Measurements from ENCODE around the gene WWC1.

Gene WWC1

DNA sequence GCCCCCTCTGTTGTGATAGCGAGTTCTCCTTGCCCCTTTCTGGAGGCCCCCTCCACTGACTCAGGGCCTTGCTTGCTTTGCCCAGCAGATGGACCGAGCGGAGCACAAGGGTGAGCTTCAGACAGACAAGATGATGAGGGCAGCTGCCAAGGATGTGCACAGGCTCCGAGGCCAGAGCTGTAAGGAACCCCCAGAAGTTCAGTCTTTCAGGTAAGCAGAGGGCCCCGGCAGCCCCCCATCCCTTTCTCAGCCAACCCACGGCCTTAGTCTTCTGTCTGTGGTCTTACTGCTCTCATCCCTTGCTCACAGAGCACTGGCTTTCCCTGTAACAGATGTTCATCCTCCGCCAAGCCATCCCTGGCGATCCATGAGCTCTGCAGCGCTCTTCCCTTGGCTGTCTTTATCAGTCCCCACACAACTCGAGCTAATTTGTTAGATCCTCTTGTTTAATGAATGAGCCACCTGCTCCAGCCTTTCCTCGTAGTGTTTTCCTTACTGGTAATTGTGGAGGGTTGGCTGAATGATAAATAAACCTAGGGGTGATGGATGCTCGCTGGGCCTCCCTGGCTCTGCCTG is 176.4 kb downstream of the WWC1 start:
- TF ChIP-seq, protein P1, sequence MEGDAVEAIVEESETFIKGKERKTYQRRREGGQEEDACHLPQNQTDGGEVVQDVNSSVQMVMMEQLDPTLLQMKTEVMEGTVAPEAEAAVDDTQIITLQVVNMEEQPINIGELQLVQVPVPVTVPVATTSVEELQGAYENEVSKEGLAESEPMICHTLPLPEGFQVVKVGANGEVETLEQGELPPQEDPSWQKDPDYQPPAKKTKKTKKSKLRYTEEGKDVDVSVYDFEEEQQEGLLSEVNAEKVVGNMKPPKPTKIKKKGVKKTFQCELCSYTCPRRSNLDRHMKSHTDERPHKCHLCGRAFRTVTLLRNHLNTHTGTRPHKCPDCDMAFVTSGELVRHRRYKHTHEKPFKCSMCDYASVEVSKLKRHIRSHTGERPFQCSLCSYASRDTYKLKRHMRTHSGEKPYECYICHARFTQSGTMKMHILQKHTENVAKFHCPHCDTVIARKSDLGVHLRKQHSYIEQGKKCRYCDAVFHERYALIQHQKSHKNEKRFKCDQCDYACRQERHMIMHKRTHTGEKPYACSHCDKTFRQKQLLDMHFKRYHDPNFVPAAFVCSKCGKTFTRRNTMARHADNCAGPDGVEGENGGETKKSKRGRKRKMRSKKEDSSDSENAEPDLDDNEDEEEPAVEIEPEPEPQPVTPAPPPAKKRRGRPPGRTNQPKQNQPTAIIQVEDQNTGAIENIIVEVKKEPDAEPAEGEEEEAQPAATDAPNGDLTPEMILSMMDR (IDR thresholded peaks at IDR 0.05), result no peak

DNA sequence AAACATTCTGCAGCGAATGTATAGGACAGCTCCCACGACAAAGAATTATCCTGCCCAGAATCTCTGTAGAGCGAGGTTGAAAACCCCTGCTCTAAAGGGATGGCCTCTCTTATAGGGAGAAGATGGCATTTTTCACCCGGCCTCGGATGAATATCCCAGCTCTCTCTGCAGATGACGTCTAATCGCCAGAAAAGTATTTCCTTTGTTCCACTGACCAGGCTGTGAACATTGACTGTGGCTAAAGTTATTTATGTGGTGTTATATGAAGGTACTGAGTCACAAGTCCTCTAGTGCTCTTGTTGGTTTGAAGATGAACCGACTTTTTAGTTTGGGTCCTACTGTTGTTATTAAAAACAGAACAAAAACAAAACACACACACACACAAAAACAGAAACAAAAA is 177.4 kb downstream of the WWC1 start:
- TF ChIP-seq, protein P1 (IDR thresholded peaks at IDR 0.05), result no peak

GRCh38 chr5:168469816-168470215 is 178.4 kb downstream of the WWC1 start:
- TF ChIP-seq, protein P1 (IDR thresholded peaks at IDR 0.05), result no peak

GRCh38 chr5:168471785-168472184 is 180.3 kb downstream of the WWC1 start:
- TF ChIP-seq, protein P1 (IDR thresholded peaks at IDR 0.05), result no peak

DNA sequence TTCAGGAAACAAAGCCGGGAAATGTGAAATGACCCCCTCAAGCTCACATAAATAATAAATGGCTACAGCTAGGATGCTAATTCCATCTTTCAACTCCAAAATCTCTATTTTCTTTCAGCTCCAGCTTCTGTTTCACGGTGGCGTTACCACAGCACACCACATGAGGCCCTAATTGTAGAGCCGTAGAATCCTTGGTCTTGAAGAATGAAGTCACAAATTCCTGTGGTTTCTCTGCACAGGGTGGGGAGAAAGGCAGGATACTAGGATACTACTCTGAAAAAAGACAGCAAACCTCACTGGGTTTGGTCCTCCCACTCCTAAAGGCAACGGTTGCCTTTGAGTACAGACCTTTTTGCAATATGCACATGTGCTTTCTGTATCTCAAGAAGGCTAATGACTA is 180.9 kb downstream of the WWC1 start:
- TF ChIP-seq, protein P1 (IDR thresholded peaks at IDR 0.05), result no peak

DNA sequence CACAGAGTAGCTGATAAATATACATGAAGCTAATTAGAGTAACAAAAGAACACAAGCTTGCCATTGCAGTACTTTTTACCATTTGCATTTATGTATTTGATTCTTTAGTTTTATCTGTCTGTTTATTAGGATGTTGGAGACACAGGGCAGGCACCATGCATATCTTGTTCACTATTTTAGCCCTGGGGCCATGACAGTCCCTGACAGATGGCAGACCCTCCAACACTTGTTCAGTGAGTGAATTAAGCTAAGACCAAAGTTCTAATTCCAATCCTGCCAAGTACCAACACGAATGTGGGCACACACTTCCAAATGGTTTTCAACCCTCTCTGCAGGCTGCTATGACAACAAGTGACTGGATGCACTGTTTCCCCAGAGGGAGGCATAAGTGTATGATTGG is 182.9 kb downstream of the WWC1 start:
- TF ChIP-seq, protein P1 (IDR thresholded peaks at IDR 0.05), result no peak

- TF ChIP-seq, protein P1 (IDR thresholded peaks at IDR 0.05), result no peak
Observed at GRCh38 chr5:168477060-168477459, 185.6 kb downstream of the WWC1 start.

DNA sequence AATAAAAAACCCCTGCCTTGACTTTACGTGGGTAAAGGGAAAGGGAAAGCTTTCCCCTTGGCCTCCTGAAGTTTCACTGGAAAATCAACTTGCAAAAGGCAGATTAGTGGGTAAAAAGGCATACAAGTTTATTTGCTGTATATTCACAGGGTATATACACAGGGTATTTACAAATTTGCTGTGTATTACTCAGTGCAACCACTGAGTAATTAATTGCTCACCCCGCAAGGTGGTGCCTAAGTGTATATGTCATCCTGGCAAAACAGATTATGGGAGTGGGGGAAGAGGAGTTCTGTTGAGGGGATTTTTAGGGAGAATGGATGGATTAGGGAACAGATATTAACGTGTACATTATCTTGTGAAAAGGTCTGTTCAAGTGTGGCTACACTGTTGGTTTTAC is 187.7 kb downstream of the WWC1 start:
- TF ChIP-seq, protein P1 (IDR thresholded peaks at IDR 0.05), result no peak

Data from LNCAP (cell line).